HG03378 (cell line): ENCODE results near the gene CPNE5.
"Not testable (repeated sequence)": the region's sequence is repeated elsewhere in the genome, so short reads cannot be mapped to it uniquely, and the experiment has no call there.

Experiments used
- ATAC-seq: cut with Tn5 transposase; IDR thresholded peaks from one replicate; pipeline ENCODE4 v1.9.1; 2021; ENCODE audit warnings: mild to moderate bottlenecking, moderate library complexity; ENCODE audit not compliant: unreplicated experiment

CPNE5 gene

GRCh38 chr6:36704961-36705577 is 134.2 kb downstream of the CPNE5 start:
- ATAC-seq: not testable (repeated sequence)

DNA sequence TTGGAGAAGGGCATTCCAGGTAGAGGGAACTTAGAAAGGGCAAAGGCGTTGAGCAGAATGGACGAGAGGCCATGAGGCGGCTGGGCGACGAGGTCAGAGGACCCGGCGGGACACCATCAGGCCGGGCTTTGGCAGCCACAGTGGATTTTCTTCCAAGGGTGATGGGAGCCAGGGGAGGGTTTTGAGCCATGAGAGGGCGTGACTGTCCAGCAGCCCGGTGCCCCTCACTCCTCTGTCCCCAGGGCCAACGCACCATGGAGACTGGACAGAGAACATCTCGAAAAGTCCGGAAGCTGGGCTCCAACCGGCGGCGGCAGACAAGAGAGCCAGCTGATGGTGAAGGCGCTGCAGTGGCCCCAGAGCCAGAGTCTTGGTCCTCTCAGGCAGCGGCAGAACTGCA is 135.3 kb downstream of the CPNE5 start:
- no peak for ATAC-seq

GRCh38 chr6:36703081-36703606 is 136.1 kb downstream of the CPNE5 start:
- no peak for ATAC-seq

- ATAC-seq: no peak
Measured at GRCh38 chr6:36702656-36703055, 136.6 kb downstream of the CPNE5 start.

DNA sequence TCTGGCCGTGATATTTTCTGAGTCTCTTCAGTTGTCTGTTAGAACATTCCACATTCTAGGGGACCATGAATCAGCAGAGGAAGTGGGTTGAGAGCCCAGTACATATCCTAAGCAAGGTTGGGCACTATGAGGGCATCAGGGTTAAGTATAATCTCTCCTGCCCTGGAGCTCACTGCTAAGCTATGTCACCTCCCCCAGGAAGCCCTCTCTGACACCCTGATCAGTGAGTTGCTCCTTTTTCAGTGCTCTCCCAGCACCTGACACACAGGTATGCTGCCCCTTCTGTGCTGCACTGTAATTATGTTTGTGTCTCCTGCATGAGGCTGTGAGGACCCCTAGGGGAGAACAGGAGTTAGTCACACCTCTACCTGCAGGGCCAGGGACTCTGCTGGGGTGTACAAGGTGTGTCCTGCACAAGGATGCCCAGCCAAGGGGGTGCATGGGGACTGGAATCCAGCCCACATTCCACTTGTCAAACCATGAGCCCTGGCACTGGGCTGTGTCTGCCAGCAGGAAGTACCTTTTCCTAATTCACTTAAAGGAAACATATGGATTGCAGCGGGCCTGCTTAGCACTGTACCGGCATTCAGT is 137.7 kb downstream of the CPNE5 start:
- ATAC-seq: no peak

DNA sequence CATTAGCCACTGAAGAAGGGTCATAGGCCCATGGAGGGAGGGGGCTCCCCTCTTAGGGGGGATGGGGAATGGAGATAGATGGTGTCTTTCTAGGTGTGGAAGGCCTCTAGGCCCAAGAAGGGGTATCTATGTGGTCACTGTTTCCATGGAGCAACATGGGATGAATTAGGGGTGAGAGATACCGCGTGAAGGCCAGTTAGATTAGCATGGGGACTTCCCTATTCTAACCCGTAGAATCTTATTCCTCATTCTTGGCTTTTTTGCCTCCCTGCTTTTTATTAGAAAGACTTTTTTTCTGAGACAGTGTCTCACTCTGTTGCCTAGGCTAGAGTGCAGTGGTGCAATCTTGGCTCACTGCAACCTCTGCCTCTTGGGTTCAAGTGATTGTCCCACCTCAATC is 138.4 kb downstream of the CPNE5 start:
- no peak for ATAC-seq

- no peak for ATAC-seq
Measured at GRCh38 chr6:36700071-36700812, 139.0 kb downstream of the CPNE5 start.

DNA sequence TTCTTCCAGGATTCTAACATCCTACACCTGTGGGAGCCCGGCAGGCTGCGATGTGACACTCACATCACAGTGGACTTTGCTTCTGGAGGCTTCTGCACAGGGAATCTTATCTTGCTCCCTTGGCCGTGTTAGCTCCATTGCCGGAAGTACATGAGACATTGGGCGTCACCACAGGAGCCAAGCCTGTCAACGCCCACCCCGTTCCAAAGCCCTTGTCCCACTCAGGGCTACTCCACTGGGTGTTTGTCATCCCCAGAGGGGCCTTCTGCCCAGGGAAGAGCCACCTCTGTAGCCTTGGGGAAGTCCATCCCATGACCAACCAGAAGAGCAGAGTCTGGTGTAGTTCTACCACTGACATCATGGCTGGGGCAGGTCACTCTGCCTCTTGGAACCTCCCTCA is 139.9 kb downstream of the CPNE5 start:
- ATAC-seq: no peak

DNA sequence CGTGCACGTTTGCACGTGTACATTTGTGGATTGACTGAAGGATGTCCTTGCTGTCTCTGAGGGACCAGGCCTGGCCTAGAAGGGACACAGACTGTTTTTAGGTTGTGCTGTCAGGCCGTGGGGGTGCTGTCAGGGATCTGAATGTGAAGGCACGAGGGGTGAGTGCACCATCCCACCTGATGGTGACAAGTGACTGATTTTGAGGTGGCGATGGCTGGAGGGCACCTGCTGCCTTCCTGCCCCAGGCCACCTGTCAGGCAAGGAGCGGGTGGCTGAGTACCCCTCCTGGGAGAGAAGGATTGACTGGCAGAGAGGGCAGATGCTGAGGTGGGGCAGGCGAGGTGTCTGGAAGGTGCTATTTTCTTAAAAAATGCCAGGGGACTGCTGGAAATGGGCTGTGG is 140.4 kb downstream of the CPNE5 start:
- ATAC-seq: no peak

GRCh38 chr6:36698196-36698595 is 141.0 kb downstream of the CPNE5 start:
- ATAC-seq: no peak

DNA sequence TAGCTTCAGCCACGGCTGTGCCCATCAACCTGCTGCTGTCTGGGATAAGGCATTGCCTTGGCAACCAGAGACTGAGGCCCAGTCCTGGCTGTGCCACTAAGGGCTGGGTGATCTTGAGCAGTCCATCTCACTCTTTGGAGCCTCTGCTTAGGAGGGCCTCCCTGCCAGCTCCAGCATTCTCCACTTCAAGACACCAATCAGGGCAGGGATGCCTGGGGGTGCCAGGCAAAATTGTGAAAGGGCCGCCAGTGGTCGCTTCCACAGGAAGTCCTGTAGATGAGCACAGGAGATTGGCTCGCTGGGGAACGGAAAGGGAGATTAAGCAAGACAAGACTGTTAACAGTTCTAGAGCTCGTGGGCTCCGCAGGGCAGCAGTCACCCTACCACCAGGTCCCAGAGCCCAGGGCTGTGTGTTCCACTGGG is 141.8 kb downstream of the CPNE5 start, which contains the start of gene RAB44:
RAB44 (plus strand) TSS at position 346 of the 423 bp plus-strand sequence. CDS start 6,410 bp downstream, outside the sequence.
- no peak for ATAC-seq

DNA sequence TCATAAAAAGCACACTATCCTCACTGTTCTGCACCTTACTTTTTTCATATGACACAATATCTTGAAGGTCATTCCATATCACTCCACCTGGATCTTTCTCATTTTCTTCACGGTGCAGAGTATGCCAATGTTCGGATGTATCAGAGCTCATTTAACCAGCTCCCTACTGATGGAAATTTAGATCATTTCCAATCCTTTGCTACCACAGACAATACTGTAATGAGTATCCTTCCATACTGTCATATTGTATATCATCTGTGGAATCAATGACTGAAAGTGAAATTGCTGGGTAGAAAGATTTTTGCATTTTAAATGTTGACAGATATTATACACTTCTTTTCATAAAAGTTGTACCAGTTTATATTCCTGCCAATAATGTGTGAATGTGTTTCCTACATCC is 143.8 kb downstream of the CPNE5 start:
- no peak for ATAC-seq

- no peak for ATAC-seq
Measured at GRCh38 chr6:36694616-36695015, 144.6 kb downstream of the CPNE5 start.

- ATAC-seq: no peak
Measured at GRCh38 chr6:36692861-36693702, 146.2 kb downstream of the CPNE5 start.

GRCh38 chr6:36692220-36692619 is 147.0 kb downstream of the CPNE5 start:
- no peak for ATAC-seq

DNA sequence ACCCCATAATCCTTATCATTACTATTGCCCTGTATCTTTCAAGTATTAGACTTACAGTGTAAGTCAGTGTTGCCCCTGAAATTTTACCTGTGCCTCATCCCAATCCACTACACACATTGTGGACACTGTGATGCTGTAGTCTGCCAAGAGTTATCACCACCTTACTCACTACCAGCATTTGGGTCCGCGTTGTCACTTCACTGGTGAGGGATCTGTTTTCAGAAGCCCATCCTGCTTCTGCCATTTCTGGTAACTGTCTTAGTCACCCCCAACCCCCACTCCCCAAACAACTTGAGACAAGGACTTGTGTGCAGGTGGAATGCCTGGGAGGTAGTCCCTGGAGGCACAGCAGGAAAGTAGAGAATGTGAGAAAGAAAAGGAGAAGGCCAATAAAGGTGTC is 147.6 kb downstream of the CPNE5 start:
- no peak for ATAC-seq

- ATAC-seq: no peak
Measured at GRCh38 chr6:36691011-36691410, 148.2 kb downstream of the CPNE5 start.
